DMS153 treated with DMSO at 0.1 percent for 48 hours (cell line): ENCODE measurements around the gene ZSCAN16.
"Not testable (repeated sequence)": the region's sequence is repeated elsewhere in the genome, so short reads cannot be mapped to it uniquely, and the experiment has no call there.

ENCODE experiments used
- DNase-seq: peaks from one replicate; lab custom pipeline; 2025; ENCODE audit not compliant: unreplicated experiment; lab: John Stamatoyannopoulos, UW

ZSCAN16 gene

GRCh38 chr6:28124350-28124970 is at the start of gene ZSCAN16:
TSS of gene ZSCAN16 (plus strand) at chr6:28124609. CDS start at chr6:28125444, 835 bp downstream.
- peak; percentile 82 for DNase-seq

DNA sequence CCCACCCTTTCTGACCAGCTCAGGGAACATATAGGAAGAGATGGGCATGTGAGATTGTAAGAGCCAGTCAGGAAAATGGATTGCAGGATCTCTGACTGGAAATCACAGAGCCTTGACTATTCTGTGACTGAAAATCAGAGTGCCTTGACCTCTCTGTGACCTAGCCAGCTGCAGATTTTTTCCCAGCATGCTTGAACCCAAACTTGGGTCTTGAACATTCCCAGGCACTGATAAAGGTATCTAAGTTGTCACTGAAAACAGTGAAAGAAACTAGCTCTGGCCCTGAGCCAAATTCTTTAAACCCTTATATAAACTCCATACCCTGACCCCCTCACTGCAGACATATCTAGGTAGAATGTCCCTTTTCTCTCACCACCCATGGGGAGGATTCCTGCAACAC is 46.4 kb upstream of the ZSCAN16 start:
- DNase-seq: no peak

DNA sequence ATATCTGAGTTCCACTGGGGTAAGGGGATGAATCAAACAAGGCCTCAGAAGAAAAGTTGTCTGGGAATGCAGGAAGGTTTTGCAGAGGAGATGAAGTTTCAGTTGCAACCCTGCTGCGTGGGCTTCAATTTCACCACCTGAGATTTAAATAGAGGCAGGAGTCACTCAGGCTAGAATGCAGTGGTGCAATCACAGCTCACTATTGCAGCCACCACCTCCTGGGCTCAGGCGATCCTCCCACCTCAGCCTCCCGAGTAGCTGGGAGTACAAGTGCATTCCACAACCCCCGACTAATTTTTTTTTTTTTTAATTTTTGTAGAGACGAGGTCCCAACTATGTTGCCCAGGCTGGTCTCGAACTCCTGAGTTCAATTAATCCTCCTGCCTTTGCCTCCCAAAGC is 45.6 kb upstream of the ZSCAN16 start:
- no peak for DNase-seq

DNA sequence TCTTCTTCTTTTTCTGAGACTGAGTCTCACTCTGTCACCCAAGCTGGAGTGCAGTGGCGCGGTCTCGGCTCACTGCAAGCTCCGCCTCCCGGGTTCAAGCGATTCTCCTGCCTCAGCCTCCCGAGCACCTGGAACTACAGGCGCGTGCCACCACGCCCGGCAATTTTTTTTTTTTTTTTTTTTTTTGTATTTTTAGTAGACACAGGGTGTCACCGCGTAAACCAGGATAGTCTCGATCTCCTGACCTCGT is 44.1 kb upstream of the ZSCAN16 start, which contains the start of gene ZNF165:
Gene ZNF165 (plus strand): TSS at position 188 of the 250 bp plus-strand sequence. CDS start 4,913 bp downstream, outside the sequence.
- not testable (repeated sequence) for DNase-seq

DNA sequence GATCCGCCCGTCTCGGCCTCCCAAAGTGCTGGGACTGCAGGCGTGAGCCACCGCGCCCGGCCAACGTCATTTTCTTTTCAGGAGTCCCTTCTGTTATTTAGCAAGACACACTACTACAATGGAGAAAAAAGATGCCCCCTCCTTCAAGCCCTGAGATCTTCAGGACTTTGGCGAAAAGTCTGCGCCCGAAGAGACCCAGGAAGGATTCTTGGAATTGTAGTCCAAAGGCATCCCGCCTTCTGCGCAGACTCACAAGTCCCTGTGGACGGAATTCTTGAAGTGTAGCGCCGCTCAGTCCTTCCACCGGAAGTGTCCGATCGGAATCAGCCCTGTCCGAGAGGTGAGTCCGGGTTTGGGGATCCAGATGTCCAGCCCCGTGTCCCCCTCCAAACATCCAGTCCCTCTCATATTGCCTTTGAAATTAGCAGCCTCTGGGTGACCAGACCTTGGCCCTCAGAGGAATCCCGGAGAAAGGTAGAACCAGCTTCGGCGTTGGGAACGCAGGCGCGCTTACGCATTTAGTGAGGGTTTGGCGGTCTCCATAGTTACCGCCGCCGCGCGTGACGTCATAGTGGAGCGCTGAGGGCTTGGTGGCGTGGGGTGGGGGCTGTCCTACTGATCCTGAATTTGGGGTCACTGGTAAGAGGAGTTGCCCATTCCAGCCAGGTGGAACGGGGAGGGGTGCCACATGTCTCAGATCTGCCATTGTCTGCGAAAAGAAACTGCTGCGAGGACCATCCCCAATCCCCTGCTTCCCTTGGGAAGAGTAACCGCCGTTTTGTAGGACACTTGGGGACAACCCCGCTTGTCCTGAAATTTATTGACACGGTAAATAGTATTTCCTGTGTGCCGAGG is 43.6 kb upstream of the ZSCAN16 start:
- peak; percentile 93 for DNase-seq

DNA sequence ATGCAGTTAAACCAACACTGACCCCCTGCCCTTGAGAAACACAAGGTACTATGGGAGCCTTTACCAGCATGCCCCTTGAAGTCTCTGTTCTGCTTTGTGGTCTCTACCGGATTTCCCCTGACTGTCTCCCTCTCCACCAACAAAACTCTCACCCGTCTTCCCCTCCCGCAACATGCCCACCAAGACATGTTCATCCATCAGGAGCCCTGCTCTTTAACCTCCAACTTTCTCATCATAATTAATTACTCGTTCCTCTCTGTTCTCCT is 43.0 kb upstream of the ZSCAN16 start:
- no peak for DNase-seq

DNA sequence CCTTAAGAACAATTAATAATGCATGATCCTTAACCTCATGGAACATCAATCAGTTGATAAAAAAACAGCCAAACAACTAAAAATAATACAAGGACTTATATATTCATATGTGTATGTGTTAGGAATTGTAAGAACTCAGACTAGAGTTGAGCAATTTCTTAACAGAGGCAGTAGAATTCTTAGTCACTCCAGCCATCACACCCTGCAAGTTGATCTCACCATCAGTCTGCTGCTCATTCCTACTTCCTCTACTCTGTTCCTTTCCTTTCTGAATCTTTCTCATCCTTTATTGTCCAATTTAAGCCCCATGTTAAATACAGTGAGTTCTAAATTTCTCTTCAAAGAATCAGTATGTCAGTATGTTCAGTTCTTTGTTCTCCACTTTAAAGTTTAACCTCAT is 41.5 kb upstream of the ZSCAN16 start:
- no peak for DNase-seq

- no peak for DNase-seq
These were observed 35.4 kb upstream of the ZSCAN16 start for GRCh38 chr6:28089054-28089453.

DNA sequence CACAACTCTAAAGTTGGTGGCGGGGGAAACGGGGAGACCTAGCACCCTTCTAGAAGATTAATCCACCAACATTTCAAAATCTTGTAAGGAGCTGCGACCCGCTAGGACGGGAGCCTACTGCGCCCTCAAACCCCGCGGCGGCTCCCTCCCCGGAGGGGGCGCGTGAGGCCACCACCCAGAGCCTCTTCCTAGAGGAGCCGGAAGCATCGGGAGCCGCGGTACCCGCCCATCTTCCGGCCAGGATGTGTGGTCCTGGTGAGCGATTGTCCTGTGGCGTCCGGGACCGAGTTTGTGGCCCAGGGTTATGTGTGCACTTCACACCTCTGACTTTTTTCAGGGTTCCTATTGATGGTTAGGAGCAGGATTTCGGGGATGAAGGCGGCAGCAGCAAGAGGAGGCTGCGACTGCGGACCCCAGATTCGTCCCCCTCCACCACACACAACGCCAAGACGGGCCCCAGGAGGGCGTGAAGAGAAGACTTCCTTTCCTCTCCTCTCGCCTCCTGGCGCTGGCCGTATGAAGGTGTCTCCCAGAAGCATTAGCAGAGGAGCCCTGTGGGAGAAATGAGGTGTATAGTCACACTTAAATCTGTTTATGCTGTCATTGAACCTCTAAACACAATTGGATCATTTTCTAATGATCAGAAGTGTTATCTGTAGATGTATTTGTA is 33.4 kb upstream of the ZSCAN16 start:
- no peak for DNase-seq

DNA sequence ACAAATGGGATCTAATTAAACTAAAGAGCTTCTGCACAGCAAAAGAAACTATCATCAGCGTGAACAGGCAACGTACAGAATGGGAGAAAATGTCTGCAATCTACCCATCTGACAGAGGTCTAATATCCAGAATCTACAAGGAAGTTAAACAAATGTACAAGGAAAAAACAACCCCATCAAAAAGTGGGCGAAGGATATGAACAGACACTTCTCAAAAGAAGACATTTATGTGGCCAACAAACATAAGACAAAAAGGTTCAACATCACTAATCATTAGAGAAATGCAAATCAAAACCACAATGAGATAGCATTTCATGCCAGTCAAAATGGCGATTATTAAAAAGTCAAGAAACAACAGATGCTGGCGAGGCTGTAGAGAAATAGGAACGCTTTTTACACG is 22.2 kb upstream of the ZSCAN16 start:
- not testable (repeated sequence) for DNase-seq

GRCh38 chr6:28102699-28103098 is 21.7 kb upstream of the ZSCAN16 start:
- not testable (repeated sequence) for DNase-seq

DNA sequence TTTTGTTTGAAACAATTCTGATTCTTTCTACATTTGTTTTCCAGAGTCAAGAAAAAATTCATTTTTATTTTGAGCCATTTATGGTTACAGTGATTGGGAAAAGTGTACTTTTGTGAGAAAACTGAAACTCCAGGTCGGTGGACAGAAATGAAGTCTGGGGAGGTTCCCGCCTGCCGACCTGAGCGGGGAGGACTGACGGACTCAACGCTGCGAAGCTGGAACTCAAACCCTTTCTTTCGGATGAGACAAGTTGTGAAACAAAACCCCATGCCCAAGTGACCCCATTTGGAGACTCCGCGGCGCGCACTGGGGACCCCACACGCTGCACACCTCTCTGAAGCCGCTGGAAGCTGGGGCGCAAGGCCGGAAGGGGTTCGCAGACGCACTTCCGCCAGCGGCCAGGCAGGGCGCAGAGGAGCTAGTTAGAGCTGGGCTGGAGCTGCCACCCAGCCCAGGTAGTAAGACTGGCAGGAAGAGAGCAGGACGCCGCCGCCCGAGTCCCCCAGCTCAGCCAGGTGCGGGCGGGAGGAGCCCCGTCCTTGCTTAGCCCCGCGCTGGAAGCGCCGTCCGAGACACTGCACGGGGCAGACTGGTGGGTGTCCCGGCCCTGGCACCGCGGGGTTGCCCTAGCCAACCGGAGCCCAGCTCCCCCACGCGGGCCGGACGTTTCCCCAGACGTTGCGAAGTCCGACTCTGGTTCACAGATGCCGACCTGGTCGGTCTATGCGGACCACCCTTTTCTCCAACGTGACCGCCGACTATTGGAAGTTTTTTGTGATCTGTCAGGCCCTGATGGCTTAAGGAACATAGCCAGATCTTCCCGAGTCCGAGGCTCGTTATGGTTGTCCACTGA is 19.8 kb upstream of the ZSCAN16 start:
- DNase-seq: peak; percentile 76

GRCh38 chr6:28105245-28105639 is 19.2 kb upstream of the ZSCAN16 start:
- DNase-seq: no peak

DNA sequence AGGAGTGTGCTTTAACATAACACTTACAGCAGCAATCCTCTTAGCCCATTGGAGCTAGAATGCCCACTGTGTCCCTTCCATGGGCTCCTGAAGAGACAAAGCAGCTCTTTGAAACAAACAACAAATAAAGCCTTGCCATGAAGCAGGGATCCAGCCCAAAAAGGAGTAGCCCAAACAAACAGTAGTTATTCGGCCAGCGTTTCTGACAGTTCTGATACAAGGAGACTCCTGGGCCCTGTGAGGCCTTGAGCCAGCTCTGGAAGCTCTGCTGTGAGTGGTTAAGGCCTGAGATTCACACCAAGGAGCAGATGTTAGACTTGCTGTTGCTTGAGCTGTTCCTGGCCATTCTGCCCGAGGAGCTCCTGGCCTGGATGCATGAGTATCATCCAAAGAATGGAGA is 16.9 kb upstream of the ZSCAN16 start:
- no peak for DNase-seq

DNA sequence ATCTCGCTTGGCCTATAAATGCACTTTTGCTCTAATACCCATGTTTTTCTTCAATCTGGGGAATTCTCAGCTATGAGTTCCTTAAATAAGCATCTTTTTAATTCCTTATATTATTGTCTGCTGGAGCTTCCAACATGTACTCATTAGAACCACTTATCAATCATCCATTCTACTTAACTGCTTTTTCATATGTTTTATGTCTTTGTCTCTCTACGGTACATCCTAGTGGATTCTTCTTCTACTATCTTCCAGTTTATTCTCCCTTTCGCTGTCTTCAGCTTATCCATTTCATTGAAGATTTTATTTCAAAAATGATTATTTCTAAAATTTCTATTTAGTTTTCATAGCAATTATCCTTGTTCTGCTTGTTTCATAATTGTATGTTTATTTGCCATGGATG is 12.4 kb upstream of the ZSCAN16 start:
- DNase-seq: no peak

DNA sequence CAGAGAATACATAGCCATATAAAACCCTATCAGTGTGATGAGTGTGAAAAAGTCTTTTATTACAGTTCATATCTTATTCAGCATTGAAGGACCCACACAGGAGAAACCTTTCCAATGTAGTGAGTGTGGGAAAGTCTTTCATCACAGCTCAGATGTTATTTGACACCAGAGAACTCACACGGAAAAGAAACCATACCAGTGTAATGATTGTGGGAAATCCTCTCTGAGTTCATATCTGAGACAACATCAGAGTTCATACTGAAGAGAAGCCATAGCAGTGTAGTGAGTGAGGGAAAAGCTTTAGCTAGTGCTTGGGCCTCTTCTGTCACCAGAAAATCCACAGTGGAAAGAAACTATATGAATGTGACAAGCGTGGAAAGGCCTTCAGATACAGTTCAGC is 8.6 kb upstream of the ZSCAN16 start:
- no peak for DNase-seq

- DNase-seq: no peak
These were observed 6.9 kb upstream of the ZSCAN16 start for GRCh38 chr6:28117386-28118050.

DNA sequence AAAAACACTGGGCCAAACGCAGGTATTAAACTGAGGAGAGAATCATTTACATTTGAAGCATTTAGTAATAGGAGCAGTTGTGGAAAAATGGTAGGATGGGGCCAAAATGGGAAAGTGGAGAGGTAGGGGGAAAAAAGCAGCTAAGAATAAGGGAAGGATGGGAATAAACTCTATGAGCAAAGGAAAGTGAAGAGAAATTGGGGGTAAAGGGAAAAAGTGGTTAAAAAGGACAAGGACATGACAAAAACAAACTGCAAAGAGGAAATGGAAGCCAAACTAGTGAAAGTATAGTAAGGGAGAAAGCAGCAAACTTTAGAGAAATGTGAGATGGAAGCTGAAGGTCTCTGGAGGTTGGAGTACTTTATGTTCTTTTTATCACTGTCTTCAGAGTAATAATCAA is 6.2 kb upstream of the ZSCAN16 start:
- no peak for DNase-seq

- DNase-seq: no peak
These were observed 2.5 kb upstream of the ZSCAN16 start for GRCh38 chr6:28121876-28122275.

DNA sequence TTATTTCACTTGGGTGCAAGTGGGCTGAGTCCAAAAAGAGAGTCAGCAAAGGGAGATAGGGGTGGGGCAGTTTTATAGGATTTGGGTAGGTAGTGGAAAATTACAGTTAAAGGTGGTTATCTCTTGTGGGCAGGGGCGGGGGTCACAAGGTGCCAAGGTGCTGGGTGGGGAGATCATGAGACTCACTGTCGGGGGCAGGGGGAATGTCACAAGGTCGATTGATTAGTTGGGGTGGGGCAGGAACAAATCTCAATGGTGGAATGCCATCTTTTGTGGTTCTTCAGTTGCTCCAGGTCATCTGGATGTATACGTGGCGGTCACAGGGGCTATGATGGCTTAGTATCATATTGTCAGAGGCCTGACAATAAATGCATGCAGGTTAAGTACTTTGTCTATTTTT is 2.1 kb upstream of the ZSCAN16 start:
- not testable (repeated sequence) for DNase-seq

DNA sequence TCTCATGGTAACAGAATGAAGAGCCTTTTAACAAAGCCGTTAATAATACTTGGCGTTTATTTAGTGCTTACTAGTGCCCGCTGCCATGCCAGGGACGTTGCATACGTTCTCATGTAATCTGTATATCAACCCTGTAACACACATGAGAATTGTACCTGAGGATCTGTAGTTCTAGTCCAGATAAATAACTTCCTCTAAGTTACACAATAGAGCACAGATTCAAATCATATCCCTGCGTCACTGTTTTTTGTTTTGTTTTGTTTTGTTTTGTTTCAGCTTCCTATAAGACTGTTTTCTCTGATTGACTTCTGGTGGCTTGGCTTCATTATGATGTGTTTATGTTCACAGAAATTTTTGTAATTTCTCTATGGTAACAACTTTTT is 553 bp downstream of the ZSCAN16 start:
- no peak for DNase-seq
